Coronary artery (tissue), 2 donors: ENCODE results near the gene HHAT.

ENCODE experiments used
- DNase-seq: peaks from one replicate; pipeline ENCODE4 v3.0.0-alpha.2; 2017; ENCODE audit warnings: low spot score
- H3K27ac ChIP-seq, 2 donors: fragments of 200-600 bp; sonication (generic); one replicate each; pipeline ENCODE4 v1.5.1; 2016 to 2019
- H3K4me3 ChIP-seq: fragments of 200-600 bp; sonication (generic); 2 replicates; pipeline ENCODE4 v1.5.1; 2016; ENCODE audit warnings: mild to moderate bottlenecking, moderate library complexity
- CTCF ChIP-seq: fragments of 200-600 bp; sonication (generic); IDR thresholded peaks from one replicate; pipeline ENCODE4 v1.5.1; 2019; ENCODE audit warnings: antibody characterized with exemption

The HHAT gene

GRCh38 chr1:210364479-210364878 lies 35.8 kb downstream of the HHAT start:
- Histone ChIP-seq H3K4me3 (no peak overlapping the region), H3K27ac (no peak overlapping the region)
- TF ChIP-seq CTCF: no peak
- DNase-seq: no peak

- DNase-seq: no peak
- Histone ChIP-seq H3K4me3 (no peak overlapping the region), H3K27ac (no peak overlapping the region)
- no peak for TF ChIP-seq CTCF
Measured at GRCh38 chr1:210366767-210367166, 38.1 kb downstream of the HHAT start.

GRCh38 chr1:210367566-210367965 lies 38.9 kb downstream of the HHAT start:
- no peak for TF ChIP-seq CTCF
- DNase-seq: no peak
- H3K4me3 ChIP-seq: no peak overlapping the region
- H3K27ac ChIP-seq: no peak overlapping the region

GRCh38 chr1:210369425-210369824 lies 40.7 kb downstream of the HHAT start:
- no peak for TF ChIP-seq CTCF
- Histone ChIP-seq H3K4me3 (no peak overlapping the region), H3K27ac (no peak overlapping the region)
- no peak for DNase-seq

GRCh38 chr1:210371916-210372315 lies 43.2 kb downstream of the HHAT start:
- TF ChIP-seq CTCF: no peak
- H3K4me3 ChIP-seq: no peak overlapping the region
- no peak for DNase-seq
- H3K27ac ChIP-seq: no peak overlapping the region

GRCh38 chr1:210372491-210372890 lies 43.8 kb downstream of the HHAT start:
- Histone ChIP-seq H3K27ac (no peak overlapping the region), H3K4me3 (no peak overlapping the region)
- DNase-seq: no peak
- no peak for TF ChIP-seq CTCF

- DNase-seq: no peak
- Histone ChIP-seq H3K27ac (no peak overlapping the region), H3K4me3 (no peak overlapping the region)
- TF ChIP-seq CTCF: no peak
Measured at GRCh38 chr1:210372931-210373627, 44.4 kb downstream of the HHAT start.
